Embryonic facial prominence (tissue), 1 donor: ENCODE results near the gene GAGE12H.
"Not testable (repeated sequence)": the region's sequence is repeated elsewhere in the genome, so short reads cannot be mapped to it uniquely, and the experiment has no call there.

Experiments used
- DNase-seq: peaks from one replicate; pipeline ENCODE4 v3.0.0-alpha.2; 2016; ENCODE audit errors: extremely low spot score

Gene GAGE12H

DNA sequence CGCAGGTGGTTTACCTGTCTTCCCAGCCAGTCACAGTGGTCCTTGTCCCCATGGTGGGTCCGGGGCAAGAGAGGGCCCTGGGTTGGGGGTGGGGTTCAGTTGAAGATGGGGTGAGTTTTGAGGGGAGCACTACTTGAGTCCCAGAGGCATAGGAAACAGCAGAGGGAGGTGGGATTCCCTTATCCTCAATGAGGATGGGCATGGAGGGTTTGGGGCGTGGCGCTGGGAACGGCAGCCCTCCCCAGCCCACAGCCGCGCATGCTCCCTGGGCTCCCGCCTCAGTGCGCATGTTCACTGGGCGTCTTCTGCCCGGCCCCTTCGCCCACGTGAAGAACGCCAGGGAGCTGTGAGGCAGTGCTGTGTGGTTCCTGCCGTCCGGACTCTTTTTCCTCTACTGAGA is at the start of gene GAGE12H:
Gene GAGE12H, plus strand, starts transcription at position 301 of the 400 bp plus-strand sequence. CDS start 1,155 bp downstream, outside the sequence.
- DNase-seq: not testable (repeated sequence)

DNA sequence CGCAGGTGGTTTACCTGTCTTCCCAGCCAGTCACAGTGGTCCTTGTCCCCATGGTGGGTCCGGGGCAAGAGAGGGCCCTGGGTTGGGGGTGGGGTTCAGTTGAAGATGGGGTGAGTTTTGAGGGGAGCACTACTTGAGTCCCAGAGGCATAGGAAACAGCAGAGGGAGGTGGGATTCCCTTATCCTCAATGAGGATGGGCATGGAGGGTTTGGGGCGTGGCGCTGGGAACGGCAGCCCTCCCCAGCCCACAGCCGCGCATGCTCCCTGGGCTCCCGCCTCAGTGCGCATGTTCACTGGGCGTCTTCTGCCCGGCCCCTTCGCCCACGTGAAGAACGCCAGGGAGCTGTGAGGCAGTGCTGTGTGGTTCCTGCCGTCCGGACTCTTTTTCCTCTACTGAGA is 47.9 kb upstream of the GAGE12H start, which contains the start of gene GAGE12C:
Gene GAGE12C, plus strand, starts transcription at position 301 of the 400 bp plus-strand sequence. CDS start 1,155 bp downstream, outside the sequence.
- DNase-seq: not testable (repeated sequence)

DNA sequence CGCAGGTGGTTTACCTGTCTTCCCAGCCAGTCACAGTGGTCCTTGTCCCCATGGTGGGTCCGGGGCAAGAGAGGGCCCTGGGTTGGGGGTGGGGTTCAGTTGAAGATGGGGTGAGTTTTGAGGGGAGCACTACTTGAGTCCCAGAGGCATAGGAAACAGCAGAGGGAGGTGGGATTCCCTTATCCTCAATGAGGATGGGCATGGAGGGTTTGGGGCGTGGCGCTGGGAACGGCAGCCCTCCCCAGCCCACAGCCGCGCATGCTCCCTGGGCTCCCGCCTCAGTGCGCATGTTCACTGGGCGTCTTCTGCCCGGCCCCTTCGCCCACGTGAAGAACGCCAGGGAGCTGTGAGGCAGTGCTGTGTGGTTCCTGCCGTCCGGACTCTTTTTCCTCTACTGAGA is 38.3 kb upstream of the GAGE12H start, which contains the start of gene GAGE12D:
Gene GAGE12D, plus strand, starts transcription at position 301 of the 400 bp plus-strand sequence. CDS start 1,155 bp downstream, outside the sequence.
- not testable (repeated sequence) for DNase-seq

GRCh38 chrX:49550989-49551388 is 28.8 kb upstream of the GAGE12H start, which contains the start of gene GAGE12E:
Gene GAGE12E (plus strand): TSS chrX:49551289. CDS start chrX:49552444, 1,155 bp downstream.
- not testable (repeated sequence) for DNase-seq

DNA sequence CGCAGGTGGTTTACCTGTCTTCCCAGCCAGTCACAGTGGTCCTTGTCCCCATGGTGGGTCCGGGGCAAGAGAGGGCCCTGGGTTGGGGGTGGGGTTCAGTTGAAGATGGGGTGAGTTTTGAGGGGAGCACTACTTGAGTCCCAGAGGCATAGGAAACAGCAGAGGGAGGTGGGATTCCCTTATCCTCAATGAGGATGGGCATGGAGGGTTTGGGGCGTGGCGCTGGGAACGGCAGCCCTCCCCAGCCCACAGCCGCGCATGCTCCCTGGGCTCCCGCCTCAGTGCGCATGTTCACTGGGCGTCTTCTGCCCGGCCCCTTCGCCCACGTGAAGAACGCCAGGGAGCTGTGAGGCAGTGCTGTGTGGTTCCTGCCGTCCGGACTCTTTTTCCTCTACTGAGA is 19.2 kb upstream of the GAGE12H start, which contains the start of gene GAGE12F:
Gene GAGE12F, plus strand, starts transcription at position 301 of the 400 bp plus-strand sequence. CDS start 1,155 bp downstream, outside the sequence.
- DNase-seq: not testable (repeated sequence)

DNA sequence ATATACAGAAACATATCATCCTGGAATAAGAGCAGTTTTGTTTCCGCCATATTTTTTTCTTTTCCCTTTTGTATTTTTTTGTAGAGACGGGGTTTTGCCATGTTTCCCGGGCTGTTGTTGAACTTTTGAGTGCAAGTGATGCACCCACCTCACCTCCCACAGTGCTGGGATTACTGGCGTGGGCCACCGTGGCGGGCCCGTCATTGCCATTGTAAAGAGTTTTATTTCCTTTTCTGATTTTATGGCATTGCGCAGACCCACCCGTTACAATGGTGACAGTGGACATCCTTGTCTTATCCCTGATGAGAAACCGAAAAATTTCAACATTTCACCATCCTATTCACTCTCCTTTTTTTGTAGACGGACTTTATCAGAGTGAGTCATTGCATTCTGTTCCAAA is 11.0 kb upstream of the GAGE12H start:
- DNase-seq: not testable (repeated sequence)

DNA sequence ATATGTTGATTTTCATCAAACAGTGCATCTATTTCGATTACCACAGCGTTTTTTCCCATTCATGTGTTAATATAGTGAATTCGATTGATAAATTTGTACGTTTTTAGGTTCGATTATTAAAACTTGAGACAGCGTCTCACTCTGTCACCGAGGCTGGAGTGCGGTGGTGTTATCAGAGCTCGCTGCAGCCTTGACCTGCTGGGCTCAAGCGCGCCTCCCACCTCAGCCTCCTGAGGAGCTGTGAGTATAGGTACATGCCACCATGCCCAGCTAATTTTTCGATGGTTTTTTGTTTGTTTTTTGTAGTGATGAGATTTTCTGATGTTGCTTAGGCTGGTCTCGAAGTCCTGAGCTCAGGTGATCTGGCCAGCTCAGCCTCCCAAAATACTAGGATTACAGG is 10.6 kb upstream of the GAGE12H start:
- not testable (repeated sequence) for DNase-seq

DNA sequence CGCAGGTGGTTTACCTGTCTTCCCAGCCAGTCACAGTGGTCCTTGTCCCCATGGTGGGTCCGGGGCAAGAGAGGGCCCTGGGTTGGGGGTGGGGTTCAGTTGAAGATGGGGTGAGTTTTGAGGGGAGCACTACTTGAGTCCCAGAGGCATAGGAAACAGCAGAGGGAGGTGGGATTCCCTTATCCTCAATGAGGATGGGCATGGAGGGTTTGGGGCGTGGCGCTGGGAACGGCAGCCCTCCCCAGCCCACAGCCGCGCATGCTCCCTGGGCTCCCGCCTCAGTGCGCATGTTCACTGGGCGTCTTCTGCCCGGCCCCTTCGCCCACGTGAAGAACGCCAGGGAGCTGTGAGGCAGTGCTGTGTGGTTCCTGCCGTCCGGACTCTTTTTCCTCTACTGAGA is 9.6 kb upstream of the GAGE12H start, which contains the start of gene GAGE12G:
Gene GAGE12G, plus strand, starts transcription at position 301 of the 400 bp plus-strand sequence. CDS start 1,155 bp downstream, outside the sequence.
- not testable (repeated sequence) for DNase-seq

DNA sequence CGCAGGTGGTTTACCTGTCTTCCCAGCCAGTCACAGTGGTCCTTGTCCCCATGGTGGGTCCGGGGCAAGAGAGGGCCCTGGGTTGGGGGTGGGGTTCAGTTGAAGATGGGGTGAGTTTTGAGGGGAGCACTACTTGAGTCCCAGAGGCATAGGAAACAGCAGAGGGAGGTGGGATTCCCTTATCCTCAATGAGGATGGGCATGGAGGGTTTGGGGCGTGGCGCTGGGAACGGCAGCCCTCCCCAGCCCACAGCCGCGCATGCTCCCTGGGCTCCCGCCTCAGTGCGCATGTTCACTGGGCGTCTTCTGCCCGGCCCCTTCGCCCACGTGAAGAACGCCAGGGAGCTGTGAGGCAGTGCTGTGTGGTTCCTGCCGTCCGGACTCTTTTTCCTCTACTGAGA is 9.4 kb downstream of the GAGE12H start, which contains the start of gene GAGE2A:
Gene GAGE2A, plus strand, starts transcription at position 301 of the 400 bp plus-strand sequence. CDS start 1,155 bp downstream, outside the sequence.
- DNase-seq: not testable (repeated sequence)

- not testable (repeated sequence) for DNase-seq
Measured at GRCh38 chrX:49589769-49590478, 10.2 kb downstream of the GAGE12H start.

DNA sequence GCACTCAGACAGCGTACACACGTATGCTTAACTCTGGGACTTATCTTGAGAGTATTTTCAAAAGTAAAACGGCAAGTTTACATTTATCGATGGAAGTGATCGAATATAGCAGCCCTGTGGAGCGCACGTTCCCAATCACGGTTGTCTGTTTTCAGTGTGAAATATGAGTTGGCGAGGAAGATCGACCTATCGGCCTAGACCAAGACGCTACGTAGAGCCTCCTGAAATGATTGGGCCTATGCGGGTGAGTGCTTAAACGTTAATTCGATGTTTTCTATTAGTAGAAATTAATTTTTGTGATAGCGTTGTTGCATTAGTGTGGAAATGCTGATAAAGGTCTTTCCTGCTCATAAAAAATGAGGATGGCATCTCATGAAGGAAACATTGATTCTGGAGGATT is 10.7 kb downstream of the GAGE12H start:
- not testable (repeated sequence) for DNase-seq

GRCh38 chrX:49598720-49599119 is 19.0 kb downstream of the GAGE12H start, which contains the start of gene GAGE1:
Gene GAGE1 (plus strand): TSS chrX:49599020. CDS start chrX:49600175, 1,155 bp downstream.
- not testable (repeated sequence) for DNase-seq

DNA sequence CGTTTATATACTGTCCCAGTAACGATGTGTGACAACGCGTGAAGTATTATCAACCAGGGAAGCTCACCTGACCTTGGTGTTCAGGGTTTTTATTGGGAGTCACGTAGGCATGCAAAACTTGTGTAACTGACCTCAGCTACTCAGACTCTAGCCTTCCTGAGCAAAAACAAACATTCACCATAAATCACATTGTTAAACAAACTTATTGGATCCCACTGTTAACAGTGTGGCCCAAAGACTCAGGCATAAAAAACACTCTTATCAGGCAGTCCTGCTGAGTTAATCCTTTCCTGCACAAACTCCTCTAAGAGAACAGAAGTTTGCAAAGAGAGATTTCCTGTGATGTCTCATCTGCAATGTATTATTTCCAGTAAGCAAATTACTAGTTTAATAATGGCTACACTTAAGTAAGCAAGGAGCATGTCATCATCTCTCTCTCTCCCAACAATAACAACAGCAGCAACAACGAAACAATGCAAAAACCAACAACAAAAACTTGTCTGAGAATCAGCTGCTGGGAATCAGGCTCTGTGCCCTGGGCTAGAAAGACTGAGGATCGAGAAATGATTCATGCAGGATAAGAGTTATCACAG is 31.1 kb downstream of the GAGE12H start:
- DNase-seq: no peak

DNA sequence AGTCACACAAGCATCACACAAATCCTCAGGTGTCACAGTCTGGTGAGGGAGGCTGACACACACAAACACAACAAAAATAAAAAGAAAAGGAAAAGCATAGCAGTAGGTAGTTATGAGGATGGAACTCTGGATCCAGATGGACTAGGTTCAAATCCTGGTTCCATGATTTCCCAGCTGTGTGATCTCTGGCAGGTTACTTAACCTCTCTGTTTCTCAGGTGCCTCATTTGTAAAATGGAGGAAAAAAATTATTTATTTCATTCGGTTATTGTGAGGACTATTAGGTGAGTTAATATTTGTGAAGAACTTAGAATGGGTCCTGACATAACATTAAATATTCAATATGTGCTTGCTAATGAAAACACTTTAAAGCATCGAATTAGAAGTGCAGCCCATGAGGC is 38.8 kb downstream of the GAGE12H start:
- no peak for DNase-seq

DNA sequence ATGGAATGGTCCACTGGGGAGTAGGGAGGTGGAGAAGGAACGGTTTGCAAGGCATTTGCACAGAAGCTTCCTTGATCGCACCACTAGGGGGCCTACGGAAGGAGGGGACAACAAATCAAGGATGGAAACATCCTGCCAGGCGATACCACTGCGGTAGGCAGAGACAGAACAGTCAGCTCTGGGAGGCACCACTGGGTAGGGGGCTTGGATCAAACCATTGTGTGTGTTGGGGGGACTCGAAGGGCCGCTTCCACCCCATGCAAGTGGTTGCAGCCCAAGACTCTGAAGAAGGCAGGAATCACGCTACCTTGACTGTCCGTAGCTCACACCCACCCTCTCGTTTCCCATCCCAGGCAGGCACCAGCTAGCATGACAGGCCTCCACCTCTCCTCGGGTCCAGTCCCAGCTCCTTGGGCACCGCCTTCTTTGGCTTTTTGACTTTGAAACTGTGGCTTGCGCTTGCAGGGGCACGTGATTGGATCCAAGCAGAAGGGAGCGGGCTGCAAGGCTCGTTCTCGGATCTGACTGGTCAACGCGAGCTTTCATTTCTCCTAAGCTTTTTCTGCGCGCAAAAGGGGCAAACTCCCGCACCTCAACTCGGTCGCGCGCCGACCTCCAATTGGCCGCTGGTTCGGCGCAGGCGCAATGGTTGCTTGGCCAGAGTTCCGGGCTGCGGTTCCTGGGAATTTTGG is 47.5 kb downstream of the GAGE12H start:
- DNase-seq: no peak
